GM19468 (cell line): ENCODE measurements around the gene SORCS2.

Experiments used
- ATAC-seq: cut with Tn5 transposase; IDR thresholded peaks from one replicate; pipeline ENCODE4 v1.9.1; 2021; ENCODE audit warnings: mild to moderate bottlenecking, moderate library complexity, moderate number of reproducible peaks; ENCODE audit not compliant: unreplicated experiment; ENCODE audit errors: extremely low read depth

SORCS2 gene

GRCh38 chr4:7393601-7394575 is 201.6 kb downstream of the SORCS2 start:
- ATAC-seq, result no peak

GRCh38 chr4:7394681-7395451 is 202.5 kb downstream of the SORCS2 start:
- ATAC-seq, result no peak

GRCh38 chr4:7395645-7396044 is 203.3 kb downstream of the SORCS2 start:
- ATAC-seq, result no peak

- ATAC-seq, result no peak
Observed at GRCh38 chr4:7396186-7396910, 204.0 kb downstream of the SORCS2 start.

GRCh38 chr4:7397206-7398103 is 205.1 kb downstream of the SORCS2 start:
- no peak for ATAC-seq

GRCh38 chr4:7398104-7398423 is 205.7 kb downstream of the SORCS2 start:
- ATAC-seq, result no peak

- ATAC-seq, result no peak
Observed at GRCh38 chr4:7398788-7399439, 206.6 kb downstream of the SORCS2 start.

- ATAC-seq, result no peak
Observed at GRCh38 chr4:7399440-7400234, 207.3 kb downstream of the SORCS2 start.

- no peak for ATAC-seq
Observed at GRCh38 chr4:7400671-7401298, 208.4 kb downstream of the SORCS2 start.

- ATAC-seq, result no peak
Observed at GRCh38 chr4:7402526-7402925, 210.2 kb downstream of the SORCS2 start.

- ATAC-seq, result no peak
Observed at GRCh38 chr4:7403001-7403400, 210.7 kb downstream of the SORCS2 start.

- ATAC-seq, result no peak
Observed at GRCh38 chr4:7408166-7408565, 215.8 kb downstream of the SORCS2 start.

GRCh38 chr4:7410446-7410845 is 218.1 kb downstream of the SORCS2 start:
- no peak for ATAC-seq

GRCh38 chr4:7411491-7411890 is 219.2 kb downstream of the SORCS2 start:
- ATAC-seq, result no peak

GRCh38 chr4:7411896-7412553 is 219.7 kb downstream of the SORCS2 start:
- ATAC-seq, result no peak

- ATAC-seq, result no peak
Observed at GRCh38 chr4:7412554-7412912, 220.2 kb downstream of the SORCS2 start.

- ATAC-seq, result no peak
Observed at GRCh38 chr4:7414046-7414445, 221.7 kb downstream of the SORCS2 start.
